ENCODE data around the gene DNM3.

The DNM3 gene

DNA sequence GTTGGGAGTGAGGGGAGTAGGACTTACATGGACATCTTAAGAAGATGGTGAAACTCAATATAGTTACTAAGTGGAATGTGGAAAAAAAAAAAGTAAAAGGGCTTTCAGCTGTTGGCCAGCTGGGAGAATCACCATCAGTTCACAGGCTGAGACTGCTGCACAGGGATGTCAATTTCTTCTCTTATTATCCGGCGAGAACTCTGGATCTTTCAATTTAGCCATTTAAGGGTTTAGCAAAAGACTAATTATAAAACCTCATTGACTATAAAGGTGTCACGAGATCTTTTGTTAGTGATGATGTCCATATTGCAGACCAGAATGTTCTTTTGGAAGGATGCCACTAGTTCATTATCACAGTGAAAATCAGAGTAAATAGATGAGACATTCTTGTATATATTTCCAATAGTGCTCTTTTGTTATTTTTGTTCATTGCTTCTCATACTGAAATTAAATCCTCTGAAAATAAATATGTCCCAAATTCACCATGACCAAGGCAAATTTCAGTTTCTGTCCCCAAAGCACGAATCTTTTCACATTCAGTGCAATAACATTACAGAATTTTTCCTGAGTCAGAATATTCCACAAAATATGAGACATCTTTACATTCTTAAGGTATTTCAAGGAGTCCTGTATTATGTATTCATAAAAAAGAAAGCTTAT lies 266.1 kb downstream of the DNM3 start:
- DNase-seq (ENCODE audit: low spot score): no peak

DNA sequence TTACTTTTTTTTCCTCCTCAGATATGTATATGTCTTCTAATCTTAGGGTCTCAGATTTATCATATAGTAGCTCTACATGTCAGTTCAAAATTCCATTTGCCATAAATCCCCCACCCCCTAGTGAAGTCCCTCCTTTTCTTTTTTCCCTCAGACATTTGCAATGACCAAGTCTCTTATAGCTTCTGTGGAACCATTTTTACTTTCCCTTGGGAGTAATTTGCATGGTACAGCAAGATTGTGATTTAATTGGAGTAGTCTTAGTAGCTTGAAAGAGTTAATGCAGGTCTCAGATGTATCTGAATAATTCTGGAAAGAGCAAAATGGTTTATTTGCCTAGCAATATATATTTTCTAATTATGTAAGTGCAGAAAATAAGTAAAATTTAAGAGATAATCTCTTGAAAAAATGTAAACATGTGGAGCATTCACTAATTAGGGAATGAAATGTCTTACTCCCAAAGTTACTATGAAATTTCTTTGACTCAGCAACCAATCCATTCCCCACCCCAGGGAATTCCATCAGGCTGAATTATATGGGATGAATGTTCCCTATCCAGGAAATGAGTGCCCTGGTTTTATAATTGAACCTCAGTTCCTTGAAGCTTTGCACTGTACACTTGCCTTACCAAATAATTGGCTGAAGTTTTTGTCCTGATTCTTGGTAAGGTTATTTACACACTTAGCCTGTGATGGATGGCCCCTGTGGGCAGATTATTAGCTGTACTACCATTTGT lies 267.0 kb downstream of the DNM3 start:
- DNase-seq (ENCODE audit: low spot score): no peak

DNA sequence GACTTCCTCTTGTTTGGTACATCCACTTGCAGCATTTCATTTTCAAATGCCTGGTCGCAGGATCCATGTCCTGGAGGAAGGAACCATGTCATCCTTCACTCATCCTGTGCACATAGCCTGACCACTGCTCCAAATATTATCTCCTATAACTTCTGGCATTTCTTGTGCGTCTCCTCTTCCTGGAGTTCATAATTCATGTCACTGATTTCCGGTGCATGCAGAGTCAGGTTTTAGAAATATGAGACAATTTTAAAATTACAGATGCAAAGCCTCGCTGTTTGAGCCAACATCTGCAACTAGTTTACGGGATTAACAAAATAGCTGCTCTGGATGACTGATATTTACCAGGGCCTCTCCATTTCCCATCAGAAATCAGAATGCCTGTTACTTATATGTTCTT lies 268.1 kb downstream of the DNM3 start:
- no peak for DNase-seq (ENCODE audit: low spot score)

DNA sequence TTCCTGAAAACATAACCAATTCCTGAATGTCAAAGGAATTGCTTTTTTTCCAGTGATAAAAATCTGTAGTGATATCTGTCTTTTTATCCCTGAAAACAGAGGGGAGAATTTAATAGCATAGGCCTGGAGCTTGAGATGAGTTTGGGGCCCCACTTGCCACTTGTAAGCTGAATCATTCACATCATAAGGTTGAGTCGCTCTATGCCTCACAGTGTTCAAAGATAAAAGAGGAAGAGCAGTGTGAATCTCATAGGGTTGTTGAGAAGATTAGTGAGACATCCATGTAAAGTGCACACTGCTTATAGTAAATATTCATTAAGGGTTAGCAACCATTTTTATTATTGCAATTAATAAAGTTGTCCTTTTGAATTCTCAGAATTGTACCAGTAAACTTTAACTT lies 271.3 kb downstream of the DNM3 start:
- DNase-seq (ENCODE audit: low spot score): no peak

DNA sequence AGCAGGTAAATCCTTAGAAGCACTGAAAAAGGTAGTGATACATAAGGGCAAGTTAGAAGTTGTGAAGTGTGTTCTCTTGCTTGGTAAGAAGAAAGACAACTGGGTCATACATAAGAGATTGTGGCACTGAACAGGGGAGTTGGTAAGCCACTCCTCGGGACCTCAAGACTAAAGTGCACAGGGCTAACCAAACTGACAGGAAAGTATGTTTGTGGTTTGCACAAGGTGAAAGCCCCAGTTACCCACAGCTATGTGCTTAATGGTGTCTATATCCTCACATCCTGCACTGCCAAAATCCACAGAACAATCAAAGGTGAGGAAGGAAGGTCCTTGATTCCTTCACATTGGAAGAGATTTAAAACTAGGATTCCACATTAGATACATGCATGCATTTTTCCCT lies 276.5 kb downstream of the DNM3 start:
- peak; percentile 46 for DNase-seq (ENCODE audit: low spot score)

DNA sequence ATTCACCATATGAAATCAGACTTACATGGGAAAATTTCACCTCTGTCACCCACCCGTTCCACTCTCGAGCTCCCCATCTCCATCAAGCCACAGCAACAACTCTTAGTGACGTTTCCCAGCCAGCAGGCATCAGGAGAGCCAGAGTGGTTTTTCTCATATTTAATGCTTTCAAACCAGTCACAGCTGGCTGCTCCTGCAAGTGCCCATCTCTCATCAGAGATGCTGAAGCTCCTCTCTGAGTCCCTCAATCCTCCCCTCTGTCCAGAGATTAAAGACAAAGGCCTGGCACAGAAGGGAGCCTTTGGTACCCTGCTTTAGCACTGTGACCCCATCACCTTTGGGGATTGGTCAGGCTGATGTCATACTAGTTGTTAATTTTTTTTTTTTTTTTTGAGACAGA lies 277.3 kb downstream of the DNM3 start:
- no peak for DNase-seq (ENCODE audit: low spot score)

DNA sequence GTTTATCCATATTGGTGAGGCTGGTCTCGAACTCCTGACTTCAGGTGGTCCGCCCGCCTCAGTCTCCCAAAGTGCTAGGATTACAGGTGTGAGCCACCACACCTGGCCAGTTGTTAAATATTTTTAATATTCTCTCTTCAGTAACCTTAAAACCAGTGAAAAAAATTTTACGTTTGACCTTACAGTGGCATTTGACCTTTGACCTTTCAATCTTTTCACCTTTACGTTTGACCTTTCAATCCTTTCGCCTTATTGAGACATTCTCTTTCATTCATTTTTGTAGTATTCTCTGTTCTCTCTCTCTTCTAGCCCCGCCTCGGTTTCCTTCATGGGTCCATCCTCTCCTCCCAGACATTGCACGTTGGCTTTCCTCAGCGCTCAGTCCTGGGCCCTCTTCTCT lies 277.9 kb downstream of the DNM3 start:
- no peak for DNase-seq (ENCODE audit: low spot score)

DNA sequence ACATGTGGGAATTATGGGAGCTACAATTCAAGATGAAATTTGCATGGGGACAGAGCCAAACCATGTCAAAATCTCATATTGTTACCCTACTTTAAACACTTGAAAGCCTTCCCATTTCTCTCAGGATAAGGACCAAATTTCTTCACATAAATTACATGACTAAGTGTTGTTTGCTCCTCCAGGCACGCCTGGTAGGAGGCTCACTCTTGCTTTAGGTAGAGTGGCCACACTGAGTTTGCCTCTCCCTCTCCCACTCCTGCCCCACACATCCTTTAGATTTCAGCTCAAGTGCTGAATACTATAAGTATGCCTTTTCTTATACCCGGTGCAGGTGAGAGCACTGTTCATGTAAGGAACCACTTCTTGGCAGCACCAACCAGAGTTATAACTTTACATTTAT lies 279.1 kb downstream of the DNM3 start:
- DNase-seq (ENCODE audit: low spot score): no peak

DNA sequence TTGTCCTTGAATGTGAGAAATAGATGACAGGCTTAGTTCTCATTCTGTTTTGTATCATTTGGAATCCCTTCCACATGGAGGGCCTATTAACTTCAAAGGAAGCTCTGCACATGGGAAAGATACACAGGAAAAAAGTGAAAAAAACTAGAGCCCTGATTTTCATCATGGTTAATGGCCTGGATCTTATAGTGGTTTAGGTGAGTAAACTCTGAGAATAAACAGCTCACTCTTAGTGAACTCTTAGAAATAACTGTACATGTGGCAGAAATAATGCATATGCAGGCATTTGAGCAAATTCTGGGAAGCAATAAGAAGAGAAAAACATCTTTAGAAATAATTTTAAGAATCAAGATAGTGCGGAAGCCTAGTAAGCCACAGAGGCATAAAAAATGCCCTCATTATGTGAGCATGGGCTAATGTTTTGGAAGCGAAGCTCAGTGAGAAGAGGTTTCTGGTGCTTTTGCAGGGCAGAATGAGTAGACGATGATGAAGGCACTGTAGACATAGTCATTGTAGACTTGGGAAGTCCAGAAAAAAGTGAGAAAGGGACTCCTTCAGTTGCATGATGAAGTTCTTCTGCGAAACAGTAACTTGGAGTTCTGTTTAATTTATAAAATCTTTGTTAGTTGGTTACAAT lies 279.9 kb downstream of the DNM3 start:
- no peak for DNase-seq (ENCODE audit: low spot score)

DNA sequence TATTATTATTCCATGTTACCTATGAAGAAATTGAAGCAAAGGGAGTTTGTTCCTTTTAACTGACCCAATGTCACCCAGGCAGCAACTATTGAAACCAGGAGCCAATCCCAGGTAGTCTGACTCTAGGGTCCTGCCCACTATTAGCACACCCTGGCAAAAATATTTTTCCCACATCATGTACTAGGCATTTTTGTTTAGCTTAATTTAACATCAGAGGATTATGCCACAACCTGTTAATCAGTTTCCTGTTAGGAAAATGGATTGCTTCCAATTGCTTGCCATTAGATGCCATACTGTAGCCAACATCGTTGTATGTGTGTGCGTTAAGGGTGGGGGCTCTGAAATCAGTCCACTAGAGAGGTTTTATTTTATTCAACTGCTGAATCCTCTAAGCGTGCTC lies 281.1 kb downstream of the DNM3 start:
- no peak for DNase-seq (ENCODE audit: low spot score)

DNA sequence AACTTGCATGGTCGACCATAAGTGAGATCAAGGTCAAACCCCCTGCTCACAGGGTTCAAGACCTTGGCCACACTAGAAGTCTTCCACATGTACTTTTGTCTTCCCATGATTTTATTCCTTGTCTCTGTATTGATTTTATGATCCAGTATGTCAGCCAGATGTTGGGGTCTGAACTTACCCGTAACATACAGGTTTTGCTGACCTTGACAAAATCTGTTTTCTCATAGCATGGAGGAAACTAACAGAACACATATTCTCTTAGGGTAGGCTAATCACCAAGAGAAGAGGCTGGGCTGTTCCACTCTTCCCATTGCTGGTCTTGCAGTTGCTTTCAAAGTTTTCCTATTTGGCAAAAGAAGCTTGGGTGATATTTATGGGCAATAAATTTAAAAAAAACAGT lies 284.0 kb downstream of the DNM3 start:
- no peak for DNase-seq (ENCODE audit: low spot score)

DNA sequence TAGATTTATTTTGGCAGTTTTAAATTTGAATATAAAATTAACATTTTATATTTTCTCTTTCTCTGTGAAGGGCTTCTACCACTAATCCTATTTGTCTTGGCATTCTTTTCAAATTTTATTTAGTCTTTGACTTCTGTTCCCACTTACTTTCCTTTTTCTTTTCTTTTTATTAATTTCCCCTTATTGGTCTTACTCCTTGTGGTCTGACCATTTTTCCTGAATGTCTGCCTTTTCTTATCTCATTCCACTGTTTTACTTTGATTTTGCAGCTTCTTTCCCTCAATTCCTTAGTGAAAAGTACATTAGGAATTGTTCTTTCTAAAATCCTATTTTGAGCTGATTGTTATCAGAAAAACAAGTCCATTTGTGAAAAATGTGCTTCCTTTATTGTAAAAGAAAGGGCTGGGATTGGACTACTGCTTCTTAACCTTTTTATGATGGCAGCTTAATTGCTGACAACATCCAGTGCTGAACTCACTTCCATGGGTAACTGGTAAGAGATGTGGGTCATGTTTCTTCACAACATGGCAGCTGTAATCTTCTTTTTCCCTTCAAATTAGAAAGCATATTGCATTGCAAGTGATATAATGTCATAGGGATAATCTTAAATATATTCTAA lies 284.6 kb downstream of the DNM3 start:
- DNase-seq (ENCODE audit: low spot score): no peak

DNA sequence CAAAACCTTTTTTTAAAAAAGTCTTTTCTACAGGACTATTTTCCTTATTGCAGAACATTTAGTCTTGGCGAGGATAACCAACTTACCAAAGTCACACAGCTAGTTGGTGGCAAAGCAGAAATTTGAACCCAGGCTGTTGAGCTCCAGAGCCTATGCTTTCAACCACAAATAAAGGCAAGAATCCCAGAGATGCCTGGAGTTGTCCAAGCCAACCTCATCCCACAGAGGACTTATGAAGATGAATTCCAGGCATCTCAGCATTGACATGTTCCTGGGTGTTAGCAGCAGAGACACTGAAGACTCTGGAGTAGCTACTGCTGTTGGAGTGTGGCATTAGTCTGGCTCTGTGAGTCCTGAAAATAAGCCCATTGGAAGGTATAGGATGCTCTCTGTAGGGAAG lies 291.5 kb downstream of the DNM3 start:
- no peak for DNase-seq (ENCODE audit: low spot score)

DNA sequence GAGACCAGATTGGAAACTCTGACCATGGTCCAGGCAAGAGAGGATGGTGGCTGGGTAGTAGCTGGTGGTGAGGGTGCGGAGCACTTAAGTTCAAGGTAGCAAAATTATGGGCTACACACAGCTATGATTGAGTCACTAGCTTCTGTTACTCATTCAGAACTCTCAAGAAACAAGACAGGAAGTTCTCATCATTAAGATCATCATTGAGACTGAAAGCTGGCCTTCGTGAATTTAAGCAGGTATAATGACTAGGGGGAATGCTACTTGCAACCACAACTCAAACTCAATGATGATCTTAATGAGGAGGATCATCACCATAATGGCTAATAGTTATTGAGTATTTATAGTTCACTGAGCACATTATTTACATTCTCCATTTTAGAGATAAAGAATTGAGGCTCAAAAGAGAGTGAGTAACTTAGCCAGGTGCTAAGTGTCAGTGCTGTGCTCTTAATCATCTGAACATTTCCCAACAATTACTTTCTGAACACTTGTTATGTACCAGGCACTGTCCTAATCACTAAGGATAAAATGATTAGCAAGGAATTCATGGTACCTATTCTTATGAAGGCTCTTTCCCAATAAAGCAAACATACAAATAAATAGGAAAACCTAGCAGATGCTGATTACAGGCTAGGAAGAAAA lies 292.9 kb downstream of the DNM3 start:
- no peak for DNase-seq (ENCODE audit: low spot score)

DNA sequence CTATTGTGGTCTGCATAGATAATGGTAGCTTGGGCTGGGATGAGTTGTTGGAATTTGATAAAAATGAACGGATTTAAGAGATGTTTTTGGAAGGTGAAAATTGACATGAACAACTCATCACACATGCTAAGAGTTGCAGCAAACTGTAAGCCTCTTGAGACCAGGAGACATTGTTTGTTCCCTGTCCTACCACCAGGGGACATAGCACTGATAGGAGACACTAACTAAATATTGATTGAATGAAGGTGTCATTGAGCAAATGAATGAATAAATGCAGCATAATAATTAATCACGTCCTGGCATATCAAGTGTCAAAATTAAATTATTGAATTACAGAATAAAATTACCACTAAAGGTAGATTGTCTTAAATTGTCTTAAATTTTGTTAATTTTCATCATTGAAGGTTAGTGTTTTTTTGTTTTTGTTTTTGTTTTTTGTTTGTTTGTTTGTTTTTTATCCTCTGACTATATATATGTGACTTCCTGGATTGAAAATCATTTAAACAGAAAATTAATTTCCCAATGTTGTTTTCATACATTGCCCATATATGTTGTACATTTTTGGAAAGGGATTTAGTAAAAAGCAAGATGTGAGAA lies 293.9 kb downstream of the DNM3 start:
- peak; percentile 45 for DNase-seq (ENCODE audit: low spot score)

DNA sequence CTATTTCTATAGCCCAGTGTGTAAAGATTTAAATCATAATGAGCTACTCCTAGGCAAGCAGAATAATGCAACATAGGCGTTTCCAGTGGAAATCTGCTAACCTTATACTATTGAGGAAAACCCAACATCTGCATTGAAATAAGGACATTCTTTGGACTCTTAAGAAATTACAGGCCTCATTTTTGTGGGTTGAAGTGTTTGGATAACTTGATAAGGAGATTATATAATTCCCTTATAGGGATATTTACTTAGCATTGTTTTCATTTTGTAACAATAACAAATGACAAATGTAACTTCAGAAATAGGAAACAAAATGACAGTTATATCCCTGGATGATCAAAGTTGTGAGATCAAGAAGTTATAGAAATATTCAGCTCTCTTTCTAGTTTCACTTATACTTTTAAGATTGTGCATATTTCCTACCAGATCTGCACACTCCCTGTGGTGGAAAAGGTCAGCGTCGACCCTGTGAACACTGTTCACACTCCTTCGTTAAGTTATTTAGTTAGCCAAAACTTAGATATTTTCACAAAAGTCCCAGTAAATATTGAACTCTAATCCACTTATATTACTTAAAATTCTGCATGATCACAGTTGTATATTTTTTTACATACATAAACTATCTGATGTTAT lies 294.8 kb downstream of the DNM3 start:
- no peak for DNase-seq (ENCODE audit: low spot score)

DNA sequence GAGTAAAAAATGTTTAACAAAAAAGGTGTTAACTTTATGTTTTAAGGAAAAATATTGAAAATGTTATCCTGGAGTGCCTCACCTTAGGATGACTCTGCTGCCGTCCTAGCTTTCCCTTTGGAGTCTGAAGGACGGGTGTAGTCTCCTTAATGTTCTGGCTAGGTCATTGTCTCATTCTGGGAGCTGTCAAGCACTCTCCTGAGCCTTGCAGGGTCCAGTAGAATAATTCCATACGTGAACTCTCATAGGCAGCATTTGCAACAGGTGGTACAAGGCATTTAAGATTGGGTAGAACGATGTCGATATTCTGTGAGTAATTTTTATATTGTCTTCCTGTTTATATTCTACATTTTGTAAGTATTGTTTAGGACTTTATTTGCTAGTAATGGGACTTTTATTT lies 295.6 kb downstream of the DNM3 start:
- no peak for DNase-seq (ENCODE audit: low spot score)

DNA sequence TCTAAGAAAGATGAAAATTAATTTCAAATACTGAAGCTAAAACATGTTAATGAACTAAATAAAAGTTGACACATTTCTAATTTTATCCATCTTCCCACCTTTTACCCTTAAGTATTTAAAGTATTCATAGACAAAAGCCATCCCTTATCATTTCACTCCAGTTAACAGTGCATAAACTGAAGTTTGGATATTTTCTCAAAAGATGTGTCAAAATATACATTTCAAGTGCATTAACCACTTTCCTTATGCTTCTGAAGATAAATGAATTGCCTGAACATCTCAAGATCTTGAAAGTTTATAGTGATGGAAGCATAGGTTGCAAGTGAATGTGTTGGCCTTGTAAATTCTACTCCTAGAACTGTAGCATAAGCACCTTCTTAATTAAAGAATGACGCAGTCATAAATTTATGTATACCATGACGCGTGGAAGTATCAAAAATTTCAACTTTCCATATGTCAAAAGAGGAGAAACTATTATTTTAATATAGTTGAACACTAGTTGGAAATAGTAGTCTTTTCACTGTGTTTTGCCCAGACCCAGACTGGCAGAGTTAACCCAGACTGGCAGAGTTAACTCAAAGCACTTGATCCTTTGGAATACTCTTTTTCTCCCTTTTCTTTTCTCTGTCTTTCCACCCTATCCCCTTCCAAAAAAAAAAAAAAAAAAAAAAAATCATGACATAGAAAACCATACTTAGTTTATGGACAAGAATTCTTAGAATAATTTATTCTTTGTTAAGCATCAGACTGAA lies 296.6 kb downstream of the DNM3 start:
- DNase-seq (ENCODE audit: low spot score): no peak

DNA sequence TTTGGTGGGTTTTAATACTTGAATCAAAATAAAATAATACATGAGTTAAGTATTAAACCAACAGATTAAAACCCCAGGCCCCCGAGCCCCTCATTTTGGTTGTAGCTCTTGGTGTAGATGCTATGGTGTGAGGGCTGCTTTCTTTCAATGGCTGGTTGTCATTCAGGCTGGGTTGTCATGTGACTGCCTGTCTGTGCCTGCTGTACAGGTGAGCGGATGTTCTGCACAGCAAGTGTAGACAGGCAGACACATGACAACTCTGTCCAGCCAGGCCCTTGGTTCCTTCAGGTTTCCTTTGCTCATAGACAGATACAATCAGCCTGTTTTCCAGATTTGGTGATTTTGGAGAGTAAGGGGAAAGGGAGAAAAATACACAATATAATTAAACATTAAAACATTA lies 297.3 kb downstream of the DNM3 start:
- no peak for DNase-seq (ENCODE audit: low spot score)

DNA sequence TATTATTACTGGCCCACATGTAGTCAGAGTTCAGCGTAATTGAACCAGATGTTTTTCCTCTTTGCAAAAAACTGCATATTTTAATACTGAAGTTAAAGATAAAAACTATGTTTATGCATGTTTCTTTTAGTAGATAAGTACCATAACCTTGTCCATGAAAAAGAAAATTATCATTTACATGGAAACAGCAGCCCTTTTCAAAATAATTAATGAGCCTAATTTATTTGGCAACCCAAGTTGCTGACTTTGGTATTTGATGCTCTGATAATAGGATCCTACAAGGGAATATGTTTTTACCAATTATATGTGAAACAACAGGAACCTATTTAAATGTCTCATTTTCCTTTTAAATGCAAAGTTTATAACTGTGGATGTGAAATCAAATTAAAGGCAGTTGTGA lies 297.9 kb downstream of the DNM3 start:
- no peak for DNase-seq (ENCODE audit: low spot score)

DNA sequence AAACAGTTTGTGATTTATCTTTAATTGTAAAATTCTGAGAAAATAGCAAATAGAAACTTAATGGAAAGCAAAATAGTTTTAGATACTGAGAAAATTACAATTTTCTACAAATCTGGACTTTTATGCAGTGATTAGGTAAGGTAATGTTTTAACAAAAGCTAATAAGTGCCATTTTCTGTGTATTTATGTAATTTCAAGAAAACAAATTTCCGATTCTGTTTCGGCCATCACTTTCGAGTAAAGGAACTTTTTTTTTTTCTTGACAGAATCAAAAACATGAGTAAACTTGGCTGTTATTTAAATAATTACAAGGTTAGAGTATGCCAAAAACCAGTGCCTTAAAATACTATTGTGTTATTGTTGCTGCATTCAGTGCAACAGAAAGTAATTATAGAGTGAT lies 298.8 kb downstream of the DNM3 start:
- DNase-seq (ENCODE audit: low spot score): no peak
